ENCODE measurements around the gene ZEB2.

DNA sequence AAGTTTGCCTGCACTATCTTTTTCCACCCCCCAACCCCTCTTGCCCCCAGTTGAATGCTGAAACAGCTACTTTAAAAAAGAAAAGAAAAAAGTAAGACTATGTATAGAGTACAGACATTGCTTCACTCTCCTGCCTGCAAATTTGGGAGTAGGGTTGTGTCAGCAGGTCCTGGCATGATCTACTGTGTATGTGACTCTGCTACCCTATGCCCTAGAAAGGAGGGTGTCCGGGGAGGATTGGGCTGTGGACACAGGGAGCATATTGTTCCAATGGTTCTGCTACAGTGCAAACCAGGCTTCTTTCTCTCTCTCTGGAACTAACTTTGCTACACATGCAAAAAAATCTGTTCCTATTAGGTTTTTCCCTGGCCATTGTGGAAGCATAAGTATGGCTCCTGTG is 9.9 kb upstream of the ZEB2 start:
- TF ChIP-seq, protein P1, sequence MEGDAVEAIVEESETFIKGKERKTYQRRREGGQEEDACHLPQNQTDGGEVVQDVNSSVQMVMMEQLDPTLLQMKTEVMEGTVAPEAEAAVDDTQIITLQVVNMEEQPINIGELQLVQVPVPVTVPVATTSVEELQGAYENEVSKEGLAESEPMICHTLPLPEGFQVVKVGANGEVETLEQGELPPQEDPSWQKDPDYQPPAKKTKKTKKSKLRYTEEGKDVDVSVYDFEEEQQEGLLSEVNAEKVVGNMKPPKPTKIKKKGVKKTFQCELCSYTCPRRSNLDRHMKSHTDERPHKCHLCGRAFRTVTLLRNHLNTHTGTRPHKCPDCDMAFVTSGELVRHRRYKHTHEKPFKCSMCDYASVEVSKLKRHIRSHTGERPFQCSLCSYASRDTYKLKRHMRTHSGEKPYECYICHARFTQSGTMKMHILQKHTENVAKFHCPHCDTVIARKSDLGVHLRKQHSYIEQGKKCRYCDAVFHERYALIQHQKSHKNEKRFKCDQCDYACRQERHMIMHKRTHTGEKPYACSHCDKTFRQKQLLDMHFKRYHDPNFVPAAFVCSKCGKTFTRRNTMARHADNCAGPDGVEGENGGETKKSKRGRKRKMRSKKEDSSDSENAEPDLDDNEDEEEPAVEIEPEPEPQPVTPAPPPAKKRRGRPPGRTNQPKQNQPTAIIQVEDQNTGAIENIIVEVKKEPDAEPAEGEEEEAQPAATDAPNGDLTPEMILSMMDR (IDR thresholded peaks at IDR 0.05; ENCODE audit: borderline replicate concordance, extremely low read depth, low read length, poor library complexity, severe bottlenecking): no peak
- no peak for TF ChIP-seq EZH2 (IDR thresholded peaks at IDR 0.05; ENCODE audit: borderline replicate concordance, low read depth, low read length, severe bottlenecking)
